MM.1S (cell line): Measurements from ENCODE around the gene MAPK4.

ENCODE experiments used
- EZH2 ChIP-seq: fragments of 300-600 bp; sonication (generic); optimal IDR thresholded peaks from 2 replicates; pipeline ENCODE3; 2017; ENCODE audit warnings: low read depth, mild to moderate bottlenecking, antibody characterized with exemption, low read length, mixed read lengths
- EZH2phosphoT487 ChIP-seq: fragments of 300-600 bp; sonication (generic); IDR thresholded peaks from 2 replicates; pipeline ENCODE4 v1.6.1; 2018; ENCODE audit warnings: antibody characterized with exemption, low read length
- TF ChIP-seq, protein P1 (sequence below): fragments of 300-600 bp; sonication (generic); IDR thresholded peaks from 2 replicates; pipeline ENCODE4 v1.5.1; 2016; ENCODE audit warnings: antibody characterized with exemption, low read length, mixed read lengths

DNA sequence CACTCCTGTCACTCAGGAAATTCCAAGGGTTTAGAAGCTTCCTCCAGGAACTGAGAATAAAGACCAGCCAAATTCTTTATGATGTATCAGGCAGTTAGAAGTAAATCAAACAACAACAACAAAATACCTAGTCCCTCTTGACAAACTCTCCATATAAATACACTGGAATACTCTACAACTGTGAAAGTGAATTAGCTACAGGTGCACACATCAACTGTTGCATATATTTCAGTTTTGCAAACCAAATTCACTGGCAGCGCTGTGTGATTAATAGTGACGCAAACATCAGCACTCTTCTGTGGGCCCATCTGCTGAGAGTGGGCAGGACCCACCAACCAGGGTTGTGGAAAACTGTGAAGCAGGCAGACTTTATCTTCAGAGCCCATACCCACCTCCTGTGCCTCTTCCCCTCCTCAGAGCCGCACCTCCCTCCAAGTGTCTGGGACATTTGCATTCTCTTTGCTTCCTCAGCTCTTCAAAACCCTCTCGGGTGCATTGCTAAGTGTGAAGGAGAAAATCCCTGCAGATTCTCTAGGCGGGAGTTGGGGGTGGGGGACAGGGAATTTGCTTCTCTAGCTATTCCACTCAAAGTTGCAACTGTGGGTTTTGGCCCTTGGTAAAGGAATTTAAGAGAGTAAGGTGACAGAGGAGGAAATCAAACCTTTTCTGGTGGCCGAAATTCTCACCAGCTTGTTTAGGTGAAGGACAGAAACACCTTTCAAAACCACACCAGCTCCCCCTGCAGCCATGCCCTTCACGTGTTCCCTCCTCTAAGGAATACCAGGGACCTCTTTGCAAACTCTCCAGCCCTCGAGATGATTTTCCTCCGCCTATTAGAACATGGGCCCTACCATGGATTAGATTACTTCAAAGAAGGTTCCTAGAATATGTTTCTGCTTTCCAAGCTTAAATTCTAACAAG lies 140.6 kb downstream of the MAPK4 start:
- TF ChIP-seq, protein P1, sequence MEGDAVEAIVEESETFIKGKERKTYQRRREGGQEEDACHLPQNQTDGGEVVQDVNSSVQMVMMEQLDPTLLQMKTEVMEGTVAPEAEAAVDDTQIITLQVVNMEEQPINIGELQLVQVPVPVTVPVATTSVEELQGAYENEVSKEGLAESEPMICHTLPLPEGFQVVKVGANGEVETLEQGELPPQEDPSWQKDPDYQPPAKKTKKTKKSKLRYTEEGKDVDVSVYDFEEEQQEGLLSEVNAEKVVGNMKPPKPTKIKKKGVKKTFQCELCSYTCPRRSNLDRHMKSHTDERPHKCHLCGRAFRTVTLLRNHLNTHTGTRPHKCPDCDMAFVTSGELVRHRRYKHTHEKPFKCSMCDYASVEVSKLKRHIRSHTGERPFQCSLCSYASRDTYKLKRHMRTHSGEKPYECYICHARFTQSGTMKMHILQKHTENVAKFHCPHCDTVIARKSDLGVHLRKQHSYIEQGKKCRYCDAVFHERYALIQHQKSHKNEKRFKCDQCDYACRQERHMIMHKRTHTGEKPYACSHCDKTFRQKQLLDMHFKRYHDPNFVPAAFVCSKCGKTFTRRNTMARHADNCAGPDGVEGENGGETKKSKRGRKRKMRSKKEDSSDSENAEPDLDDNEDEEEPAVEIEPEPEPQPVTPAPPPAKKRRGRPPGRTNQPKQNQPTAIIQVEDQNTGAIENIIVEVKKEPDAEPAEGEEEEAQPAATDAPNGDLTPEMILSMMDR, result no peak
- TF ChIP-seq EZH2phosphoT487 (no peak), EZH2 (no peak)
